AG09309 (cell line): Measurements from ENCODE around the gene PARD6G.

Experiments used
- DNase-seq: peaks from one replicate; pipeline ENCODE4 v3.0.0-alpha.2; 2010; ENCODE audit warnings: low read depth
- H3K4me3 ChIP-seq: 2 replicates; pipeline ENCODE4 v1.5.1; 2011; ENCODE audit warnings: mild to moderate bottlenecking, low read depth, low read length, moderate library complexity; ENCODE audit not compliant: control insufficient read depth
- TF ChIP-seq, protein P1 (sequence below): IDR thresholded peaks from 2 replicates; pipeline ENCODE4 v1.5.1; 2011; ENCODE audit warnings: mild to moderate bottlenecking, low read depth, low read length, inconsistent platforms; ENCODE audit not compliant: insufficient read depth, control insufficient read depth; ENCODE audit errors: missing control alignments

Gene PARD6G

DNA sequence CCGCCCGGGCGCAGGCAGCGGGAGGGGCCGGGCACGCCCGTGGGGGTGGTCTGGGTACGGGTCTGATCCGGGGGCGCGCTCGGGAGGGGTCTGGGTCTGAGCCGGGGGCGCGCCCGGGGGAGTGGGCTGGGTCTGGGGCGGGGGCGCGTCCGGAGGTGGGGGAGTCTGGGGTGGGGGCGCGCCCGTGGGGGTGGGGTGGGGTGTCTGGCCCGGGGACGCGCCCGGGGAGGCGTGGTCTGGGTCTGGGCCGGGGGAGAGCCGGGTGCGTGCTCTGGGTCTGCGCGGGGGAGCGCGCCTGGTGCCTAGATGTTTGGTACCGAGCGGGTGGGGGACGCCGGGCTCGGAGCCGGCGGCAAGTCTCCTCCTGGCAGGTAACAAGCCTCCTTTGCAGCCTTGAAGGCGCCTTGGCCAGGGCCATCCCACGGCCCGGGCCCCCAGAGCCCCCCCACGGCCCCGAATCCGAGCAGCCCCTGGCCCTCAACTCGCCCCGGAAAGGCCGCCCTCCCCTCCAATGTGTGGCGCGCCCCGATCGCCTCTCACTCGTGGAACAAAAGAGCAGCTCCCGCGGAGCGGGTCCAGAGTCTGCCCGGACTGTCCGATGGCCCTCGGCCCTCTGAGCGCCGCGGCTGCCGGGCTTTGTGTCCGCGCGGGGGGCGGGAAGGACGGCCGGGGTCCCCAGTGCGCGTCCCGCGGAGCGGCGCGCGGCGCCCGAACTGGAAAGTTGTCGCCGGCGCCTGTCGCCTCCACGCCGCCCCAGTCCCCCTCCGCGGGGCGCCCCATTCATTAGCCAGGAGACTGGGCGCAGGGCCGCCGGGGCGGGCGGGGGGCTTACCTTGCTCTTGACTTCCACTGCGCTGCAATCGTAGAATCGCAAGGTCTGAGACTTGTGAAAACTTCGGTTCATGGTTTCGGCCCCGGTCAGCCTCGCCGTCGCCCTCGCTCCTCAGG is 595 bp downstream of the PARD6G start:
- H3K4me3 ChIP-seq: peak overlapping the region; percentile 58
- no peak for DNase-seq
- TF ChIP-seq, protein P1, sequence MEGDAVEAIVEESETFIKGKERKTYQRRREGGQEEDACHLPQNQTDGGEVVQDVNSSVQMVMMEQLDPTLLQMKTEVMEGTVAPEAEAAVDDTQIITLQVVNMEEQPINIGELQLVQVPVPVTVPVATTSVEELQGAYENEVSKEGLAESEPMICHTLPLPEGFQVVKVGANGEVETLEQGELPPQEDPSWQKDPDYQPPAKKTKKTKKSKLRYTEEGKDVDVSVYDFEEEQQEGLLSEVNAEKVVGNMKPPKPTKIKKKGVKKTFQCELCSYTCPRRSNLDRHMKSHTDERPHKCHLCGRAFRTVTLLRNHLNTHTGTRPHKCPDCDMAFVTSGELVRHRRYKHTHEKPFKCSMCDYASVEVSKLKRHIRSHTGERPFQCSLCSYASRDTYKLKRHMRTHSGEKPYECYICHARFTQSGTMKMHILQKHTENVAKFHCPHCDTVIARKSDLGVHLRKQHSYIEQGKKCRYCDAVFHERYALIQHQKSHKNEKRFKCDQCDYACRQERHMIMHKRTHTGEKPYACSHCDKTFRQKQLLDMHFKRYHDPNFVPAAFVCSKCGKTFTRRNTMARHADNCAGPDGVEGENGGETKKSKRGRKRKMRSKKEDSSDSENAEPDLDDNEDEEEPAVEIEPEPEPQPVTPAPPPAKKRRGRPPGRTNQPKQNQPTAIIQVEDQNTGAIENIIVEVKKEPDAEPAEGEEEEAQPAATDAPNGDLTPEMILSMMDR: no peak

DNA sequence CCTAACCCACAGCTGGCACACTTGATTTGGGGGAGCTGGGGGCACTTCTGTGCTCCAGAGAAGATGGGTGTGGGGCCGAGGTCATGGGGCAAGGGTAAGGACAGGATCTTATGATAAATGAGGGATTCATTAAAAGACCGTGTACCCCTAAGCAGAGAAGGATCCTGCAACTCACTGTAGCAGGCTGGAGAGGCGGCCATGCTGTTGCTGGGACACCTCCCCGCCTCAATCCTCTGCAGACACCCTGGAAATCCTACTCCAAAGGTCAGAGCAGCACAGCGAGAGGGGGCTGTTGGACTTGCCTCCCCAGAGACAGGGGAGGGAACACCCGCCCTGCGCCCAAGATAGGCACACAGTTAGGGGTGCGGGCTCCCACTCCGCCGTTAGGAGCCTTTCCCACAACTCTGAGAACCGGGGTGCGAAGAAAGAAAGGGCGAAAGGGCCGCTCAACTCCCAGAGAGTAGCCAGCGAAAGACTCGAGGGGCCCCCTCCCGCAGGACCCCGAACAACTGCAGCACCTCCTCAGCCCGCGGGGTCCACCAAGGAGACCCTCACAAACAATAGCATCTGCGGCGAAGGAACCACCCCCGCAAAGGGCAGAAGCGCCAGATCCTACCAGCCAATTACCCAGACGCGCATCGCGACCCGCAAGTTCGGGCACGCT is 1.4 kb downstream of the PARD6G start:
- TF ChIP-seq, protein P1: no peak
- no peak for DNase-seq
- H3K4me3 ChIP-seq: peak overlapping the region; percentile 58

DNA sequence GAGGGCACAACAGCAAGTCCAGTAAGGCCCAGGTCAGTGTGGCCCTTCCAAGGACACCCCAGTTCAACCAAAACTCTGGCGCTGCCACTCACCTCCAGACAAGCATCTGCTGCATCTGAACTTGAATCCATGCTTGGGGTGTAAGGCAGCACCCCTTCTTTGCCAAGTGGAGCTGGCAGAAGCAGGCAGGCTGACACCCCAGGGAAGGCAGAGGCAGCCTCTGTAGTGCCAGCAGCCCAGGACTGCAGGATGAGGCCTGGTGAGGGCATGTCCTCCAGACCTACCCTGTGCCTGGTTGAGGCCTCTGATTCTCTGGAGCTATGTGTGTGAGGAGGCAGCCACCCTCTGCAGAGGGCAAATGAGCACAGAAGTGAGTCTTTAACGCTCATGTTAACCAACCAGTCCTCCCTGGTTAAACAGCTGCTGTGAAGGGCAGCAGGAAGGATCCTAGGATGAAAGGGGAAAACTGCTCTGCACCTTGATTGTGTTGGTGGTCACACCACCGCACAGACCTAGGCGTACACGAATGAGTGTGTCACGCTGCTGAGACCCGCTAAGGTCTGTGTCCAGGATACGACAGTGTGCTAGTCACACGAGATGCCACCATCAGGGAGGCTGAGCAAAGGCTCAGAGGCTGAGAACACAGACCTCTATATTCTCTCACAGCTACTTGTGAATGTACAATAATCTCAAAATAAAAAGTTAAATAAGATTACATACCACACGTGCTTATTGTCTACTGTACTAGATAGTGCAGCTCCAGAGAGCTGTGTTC is 2.2 kb downstream of the PARD6G start:
- no peak overlapping the region for H3K4me3 ChIP-seq
- TF ChIP-seq, protein P1: no peak
- no peak for DNase-seq

DNA sequence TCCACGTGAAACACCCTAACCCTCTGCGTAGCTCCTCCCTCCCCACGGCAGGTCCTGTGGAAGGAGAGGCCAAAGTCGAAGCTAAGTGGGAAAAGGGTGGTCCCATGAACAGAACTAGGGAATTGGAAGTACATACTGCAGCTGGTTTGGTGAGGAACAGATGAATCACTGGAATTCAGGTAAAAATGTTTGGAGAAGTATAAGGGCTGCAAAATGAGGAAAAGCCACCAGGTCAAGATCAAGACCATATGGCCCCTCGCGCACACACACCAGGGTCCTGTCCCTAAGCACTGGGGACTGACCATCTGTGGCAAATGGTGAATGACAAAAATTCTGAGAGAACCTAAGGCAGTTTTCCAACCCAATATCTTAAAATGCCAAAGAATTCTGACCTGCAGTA is 3.1 kb downstream of the PARD6G start:
- no peak for DNase-seq
- H3K4me3 ChIP-seq: no peak overlapping the region
- TF ChIP-seq, protein P1: no peak

DNA sequence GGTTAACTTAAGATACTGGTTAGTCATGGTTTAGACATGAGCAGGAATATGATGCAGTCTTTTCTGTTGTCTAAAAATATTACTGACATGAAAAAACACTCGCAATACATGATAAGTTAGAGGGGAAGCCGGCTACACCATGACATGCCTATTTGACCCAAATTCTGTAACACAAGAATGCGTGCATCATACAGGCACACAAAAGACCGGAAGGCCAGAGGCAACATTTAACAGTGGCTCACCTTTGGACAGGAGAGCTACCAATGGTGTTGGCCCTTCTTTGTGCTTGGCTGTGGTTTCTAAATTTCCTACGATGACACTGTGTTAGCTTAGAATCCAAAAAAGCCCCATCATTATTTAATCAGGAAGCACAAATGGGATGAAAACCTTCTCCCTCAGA is 4.1 kb downstream of the PARD6G start:
- H3K4me3 ChIP-seq: no peak overlapping the region
- TF ChIP-seq, protein P1: no peak
- DNase-seq: no peak
